ENCODE measurements around the gene ATP5MC3. TPM values are rescaled to one million over a fixed set of nuclear protein-coding genes. Genes with fewer than 3 reads are reported as not detected.

ATP5MC3 gene
- total and polyA plus RNA-seq, 10 of the 15 experiments (the other 5 are each of a cell fraction or from before 2014, with no cell fraction given): 308 to 1,196 (median 550) TPM

- H3K4me1 ChIP-seq (ENCODE audit: control insufficient read depth, insufficient read depth, low read length): peaks cover 18% of the 10 kb centered on the region
- ChIA-PET RAD21 (ENCODE audit: unreplicated experiment) (no interaction called here), POLR2A (interaction anchor here (0.7 kb wide), 1 partner anchor 584 kb away, joined by 3 read pairs; no protein-coding TSS in a partner anchor), SMC1A (ENCODE audit: uncharacterized antibody, unreplicated experiment) (interaction anchor here (2.7 kb wide), 1 partner anchor 19 kb away, joined by 9 read pairs; no protein-coding TSS in a partner anchor), CTCF (no interaction called here)
- no peak overlapping the region for H3K27ac ChIP-seq (ENCODE audit: control insufficient read depth, insufficient read depth)
- H3K27me3 ChIP-seq (replicated peaks in 1 of 2; ENCODE audit: control insufficient read depth in 2 of 2, insufficient read depth in 2 of 2, low read length in 1 of 2): no peaks in the 10 kb centered on the region
- 81% methylated on average over 5 of the region's 5 CpGs for WGBS (ENCODE audit: insufficient coverage, insufficient replicate concordance, low lambda C conversion rate, missing lambda C conversion rate)
- peaks cover 90% of the 10 kb centered on the region for H3K79me2 ChIP-seq (ENCODE audit: control insufficient read depth, insufficient read depth, low read length)
- no TSS peak for BruUV-seq (replicated peaks)
- peaks cover 6% of the 10 kb centered on the region for H4K20me1 ChIP-seq (ENCODE audit: control insufficient read depth, insufficient read depth)
- H3K4me3 ChIP-seq: no peak overlapping the region
- DNase-seq (ENCODE audit: low read depth, low spot score) (no peak), ATAC-seq (no peak), FAIRE-seq (no peak)
- intact Hi-C loops (cut with micrococcal nuclease; ENCODE audit: unreplicated experiment): no loop called here
- TF ChIP-seq, protein P1, sequence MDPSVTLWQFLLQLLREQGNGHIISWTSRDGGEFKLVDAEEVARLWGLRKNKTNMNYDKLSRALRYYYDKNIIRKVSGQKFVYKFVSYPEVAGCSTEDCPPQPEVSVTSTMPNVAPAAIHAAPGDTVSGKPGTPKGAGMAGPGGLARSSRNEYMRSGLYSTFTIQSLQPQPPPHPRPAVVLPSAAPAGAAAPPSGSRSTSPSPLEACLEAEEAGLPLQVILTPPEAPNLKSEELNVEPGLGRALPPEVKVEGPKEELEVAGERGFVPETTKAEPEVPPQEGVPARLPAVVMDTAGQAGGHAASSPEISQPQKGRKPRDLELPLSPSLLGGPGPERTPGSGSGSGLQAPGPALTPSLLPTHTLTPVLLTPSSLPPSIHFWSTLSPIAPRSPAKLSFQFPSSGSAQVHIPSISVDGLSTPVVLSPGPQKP (IDR thresholded peaks at IDR 0.05; ENCODE audit: low read depth, low read length): no peak
- TF ChIP-seq CEBPB (IDR thresholded peaks at IDR 0.05; ENCODE audit: borderline replicate concordance in 1 of 2, low read depth in 2 of 2, low read length in 2 of 2) (no peak), ZBED1 (IDR thresholded peaks at IDR 0.05; ENCODE audit: borderline replicate concordance) (no peak), BCL11A (IDR thresholded peaks at IDR 0.05; ENCODE audit: low read depth, low read length) (no peak), ZBTB40 (IDR thresholded peaks at IDR 0.05; ENCODE audit: borderline replicate concordance) (peak; percentile 50; the same call in 1 of the 2 replicates)
- TF ChIP-seq, protein P2, sequence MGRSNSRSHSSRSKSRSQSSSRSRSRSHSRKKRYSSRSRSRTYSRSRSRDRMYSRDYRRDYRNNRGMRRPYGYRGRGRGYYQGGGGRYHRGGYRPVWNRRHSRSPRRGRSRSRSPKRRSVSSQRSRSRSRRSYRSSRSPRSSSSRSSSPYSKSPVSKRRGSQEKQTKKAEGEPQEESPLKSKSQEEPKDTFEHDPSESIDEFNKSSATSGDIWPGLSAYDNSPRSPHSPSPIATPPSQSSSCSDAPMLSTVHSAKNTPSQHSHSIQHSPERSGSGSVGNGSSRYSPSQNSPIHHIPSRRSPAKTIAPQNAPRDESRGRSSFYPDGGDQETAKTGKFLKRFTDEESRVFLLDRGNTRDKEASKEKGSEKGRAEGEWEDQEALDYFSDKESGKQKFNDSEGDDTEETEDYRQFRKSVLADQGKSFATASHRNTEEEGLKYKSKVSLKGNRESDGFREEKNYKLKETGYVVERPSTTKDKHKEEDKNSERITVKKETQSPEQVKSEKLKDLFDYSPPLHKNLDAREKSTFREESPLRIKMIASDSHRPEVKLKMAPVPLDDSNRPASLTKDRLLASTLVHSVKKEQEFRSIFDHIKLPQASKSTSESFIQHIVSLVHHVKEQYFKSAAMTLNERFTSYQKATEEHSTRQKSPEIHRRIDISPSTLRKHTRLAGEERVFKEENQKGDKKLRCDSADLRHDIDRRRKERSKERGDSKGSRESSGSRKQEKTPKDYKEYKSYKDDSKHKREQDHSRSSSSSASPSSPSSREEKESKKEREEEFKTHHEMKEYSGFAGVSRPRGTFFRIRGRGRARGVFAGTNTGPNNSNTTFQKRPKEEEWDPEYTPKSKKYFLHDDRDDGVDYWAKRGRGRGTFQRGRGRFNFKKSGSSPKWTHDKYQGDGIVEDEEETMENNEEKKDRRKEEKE (IDR thresholded peaks at IDR 0.05): no peak
- H3K9me3 ChIP-seq (replicated peaks; ENCODE audit: control insufficient read depth, insufficient read depth, low read length): no peaks in the 10 kb centered on the region; the same call in 2 of the 3 replicates
- in situ Hi-C loops (cut with MboI): no loop called here
- peaks cover 0 to 3% of the 10 kb centered on the region in 2 experiments; a peak in 2 of 4 replicates for H3K36me3 ChIP-seq (ENCODE audit: control insufficient read depth in 2 of 2, insufficient read depth in 2 of 2, low read length in 1 of 2)
- no peak overlapping the region for H3K9ac ChIP-seq (ENCODE audit: control insufficient read depth, insufficient read depth, low read length)
- no peak overlapping the region for H2AFZ ChIP-seq (ENCODE audit: control insufficient read depth, low read depth, low read length)
- no peak overlapping the region for H3K4me2 ChIP-seq (ENCODE audit: control insufficient read depth, insufficient read depth)
These were observed 25.0 kb downstream of the ATP5MC3 start for GRCh38 chr2:175156534-175156933.
